KMS-11 (cell line): ENCODE measurements around the gene CALN1.

Experiments used
- H2AFZ ChIP-seq: fragments of 200-600 bp; sonication (generic); 2 replicates; pipeline ENCODE4 v1.6.1; 2016; ENCODE audit warnings: antibody characterized with exemption, mixed run types, low read depth
- H3K27ac ChIP-seq: fragments of 200-600 bp; sonication (generic); 2 replicates; pipeline ENCODE4 v1.6.1; 2016; ENCODE audit warnings: mild to moderate bottlenecking, mixed run types
- H3K27me3 ChIP-seq: fragments of 200-600 bp; sonication (generic); 2 replicates; pipeline ENCODE4 v1.6.1; 2017; ENCODE audit warnings: mild to moderate bottlenecking, low read depth, mixed run types, moderate library complexity; ENCODE audit not compliant: insufficient read depth
- H3K36me3 ChIP-seq: fragments of 200-600 bp; sonication (generic); 2 replicates; pipeline ENCODE4 v1.6.1; 2017; ENCODE audit warnings: mild to moderate bottlenecking, mixed run types; ENCODE audit not compliant: insufficient read depth
- H3K4me1 ChIP-seq: fragments of 200-600 bp; sonication (generic); 2 replicates; pipeline ENCODE4 v1.6.1; 2016; ENCODE audit warnings: mild to moderate bottlenecking, low read depth, mixed run types; ENCODE audit not compliant: poor library complexity, severe bottlenecking
- H3K4me2 ChIP-seq: fragments of 200-600 bp; sonication (generic); 2 replicates; pipeline ENCODE4 v1.7.0; 2016; ENCODE audit warnings: mild to moderate bottlenecking, mixed run types
- H3K4me3 ChIP-seq: fragments of 200-600 bp; sonication (generic); IDR thresholded peaks from 2 replicates; pipeline ENCODE4 v1.6.1; 2017; ENCODE audit warnings: low read depth, low read length, mixed read lengths; ENCODE audit not compliant: insufficient read depth
- H3K79me2 ChIP-seq: fragments of 200-600 bp; sonication (generic); 2 replicates; pipeline ENCODE4 v1.6.1; 2016; ENCODE audit warnings: low read depth, mixed run types; ENCODE audit not compliant: insufficient read depth
- H3K9ac ChIP-seq: fragments of 200-600 bp; sonication (generic); 2 replicates; pipeline ENCODE4 v1.6.1; 2016; ENCODE audit warnings: mild to moderate bottlenecking, mixed run types
- H4K20me1 ChIP-seq: fragments of 200-600 bp; sonication (generic); 2 replicates; pipeline ENCODE4 v1.6.1; 2016; ENCODE audit warnings: mild to moderate bottlenecking, mixed run types; ENCODE audit not compliant: insufficient read depth
- CTCF ChIP-seq: fragments of 200-600 bp; sonication (generic); conservative IDR thresholded peaks from 2 replicates; pipeline ENCODE4 v1.6.1; 2017; ENCODE audit warnings: low read depth, mild to moderate bottlenecking, antibody characterized with exemption, low read length, moderate library complexity, mixed read lengths

CALN1 gene

GRCh38 chr7:71846160-71846559, 566.0 kb downstream of the CALN1 start:
- no peaks in the 10 kb centered on the region for H3K27me3 ChIP-seq

DNA sequence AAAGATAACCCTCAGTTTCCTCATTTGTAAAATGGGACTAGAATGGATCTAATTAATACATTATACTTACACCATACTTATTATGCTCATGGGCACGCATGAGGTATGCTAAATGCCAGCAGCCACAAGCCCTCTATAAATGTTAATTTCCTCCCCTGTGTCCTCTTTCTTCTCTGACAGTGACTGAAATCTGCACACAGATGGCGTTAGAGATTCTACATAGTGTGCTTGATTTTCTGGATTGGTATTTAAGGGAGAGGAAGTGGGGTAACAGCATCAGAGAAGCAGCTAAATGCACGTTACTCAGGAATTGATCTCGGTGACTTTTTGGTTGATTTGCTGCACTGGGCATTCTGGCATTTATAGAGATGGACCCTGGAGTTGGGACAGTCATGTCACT, 568.5 kb downstream of the CALN1 start:
- no peaks in the 10 kb centered on the region for H3K27me3 ChIP-seq
- no peaks in the 10 kb centered on the region for H3K79me2 ChIP-seq
- H3K4me1 ChIP-seq, result no peaks in the 10 kb centered on the region
- no peak overlapping the region for H2AFZ ChIP-seq
- no peak for TF ChIP-seq CTCF
- H3K4me3 ChIP-seq, result no peak overlapping the region
- no peaks in the 10 kb centered on the region for H4K20me1 ChIP-seq
- no peak overlapping the region for H3K9ac ChIP-seq
- no peak overlapping the region for H3K27ac ChIP-seq
- no peaks in the 10 kb centered on the region for H3K36me3 ChIP-seq
- H3K4me2 ChIP-seq, result no peak overlapping the region

More at GRCh38 chr7:71846160-71846559, 566.0 kb downstream of the CALN1 start:
- H3K27ac ChIP-seq, result no peak overlapping the region
- no peaks in the 10 kb centered on the region for H4K20me1 ChIP-seq
- TF ChIP-seq CTCF, result no peak
- no peaks in the 10 kb centered on the region for H3K4me1 ChIP-seq
- no peaks in the 10 kb centered on the region for H3K79me2 ChIP-seq
- H3K4me2 ChIP-seq, result no peak overlapping the region
- no peak overlapping the region for H2AFZ ChIP-seq
- no peaks in the 10 kb centered on the region for H3K36me3 ChIP-seq
- H3K4me3 ChIP-seq, result no peak overlapping the region
- H3K9ac ChIP-seq, result no peak overlapping the region

DNA sequence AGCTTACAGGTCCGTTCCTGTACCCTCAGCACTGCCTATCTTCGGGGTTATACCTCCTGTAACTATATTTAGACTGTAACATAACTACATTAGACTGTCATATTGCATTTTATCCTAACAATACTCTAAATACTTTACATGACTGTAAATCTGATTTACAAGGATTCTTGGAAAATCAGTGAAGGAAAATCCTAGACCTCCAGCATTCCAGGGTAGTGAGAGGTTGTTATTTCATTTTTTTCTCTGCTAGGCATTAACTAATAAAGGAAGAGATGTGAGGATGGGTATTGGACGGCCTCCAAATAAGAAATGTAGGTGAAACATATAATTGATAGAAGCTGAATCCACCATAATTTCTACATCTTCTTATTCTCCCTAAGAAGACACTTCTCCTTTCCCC, 569.4 kb downstream of the CALN1 start:
- H3K4me1 ChIP-seq, result no peaks in the 10 kb centered on the region
- no peaks in the 10 kb centered on the region for H3K79me2 ChIP-seq
- H3K4me2 ChIP-seq, result no peak overlapping the region
- no peak overlapping the region for H2AFZ ChIP-seq
- H3K27me3 ChIP-seq, result no peaks in the 10 kb centered on the region
- H3K4me3 ChIP-seq, result no peak overlapping the region
- no peak overlapping the region for H3K27ac ChIP-seq
- TF ChIP-seq CTCF, result no peak
- no peaks in the 10 kb centered on the region for H3K36me3 ChIP-seq
- H3K9ac ChIP-seq, result no peak overlapping the region
- no peaks in the 10 kb centered on the region for H4K20me1 ChIP-seq

DNA sequence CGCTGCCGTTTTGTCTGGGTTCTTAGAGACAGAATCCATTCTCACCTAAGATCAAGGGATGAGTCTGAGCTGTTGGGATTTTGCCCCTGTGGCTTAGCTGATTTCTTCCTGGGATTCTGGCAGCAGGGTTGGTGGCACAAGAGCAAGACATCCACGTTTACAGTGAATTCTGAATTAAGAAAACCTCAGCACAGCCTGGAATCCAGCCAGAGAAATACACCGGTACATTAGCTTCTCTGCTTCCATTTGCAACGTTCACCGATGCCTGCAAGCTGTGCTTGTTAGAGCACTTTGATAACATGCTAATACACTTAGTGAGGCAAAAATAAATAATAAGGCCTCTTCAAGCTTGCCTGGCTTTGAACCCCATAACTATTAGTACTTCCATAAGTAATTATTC, 569.8 kb downstream of the CALN1 start:
- no peaks in the 10 kb centered on the region for H3K27me3 ChIP-seq
- no peak for TF ChIP-seq CTCF
- H3K27ac ChIP-seq, result no peak overlapping the region

More for the DNA sequence above, 569.8 kb downstream of the CALN1 start:
- Histone ChIP-seq H2AFZ (no peak overlapping the region), H3K9ac (no peak overlapping the region), H3K4me1 (no peaks in the 10 kb centered on the region), H4K20me1 (no peaks in the 10 kb centered on the region), H3K4me2 (no peak overlapping the region), H3K4me3 (no peak overlapping the region), H3K36me3 (no peaks in the 10 kb centered on the region), H3K79me2 (no peaks in the 10 kb centered on the region)
